UCSD-AML1 (cell line): ENCODE measurements around the gene DIDO1.

Experiments
- DNase-seq: peaks from one replicate; lab custom pipeline; 2025; ENCODE audit not compliant: unreplicated experiment; lab: John Stamatoyannopoulos, UW

DIDO1 gene

GRCh38 chr20:62837790-62838127 is 88.5 kb downstream of the DIDO1 start:
- DNase-seq = no peak

DNA sequence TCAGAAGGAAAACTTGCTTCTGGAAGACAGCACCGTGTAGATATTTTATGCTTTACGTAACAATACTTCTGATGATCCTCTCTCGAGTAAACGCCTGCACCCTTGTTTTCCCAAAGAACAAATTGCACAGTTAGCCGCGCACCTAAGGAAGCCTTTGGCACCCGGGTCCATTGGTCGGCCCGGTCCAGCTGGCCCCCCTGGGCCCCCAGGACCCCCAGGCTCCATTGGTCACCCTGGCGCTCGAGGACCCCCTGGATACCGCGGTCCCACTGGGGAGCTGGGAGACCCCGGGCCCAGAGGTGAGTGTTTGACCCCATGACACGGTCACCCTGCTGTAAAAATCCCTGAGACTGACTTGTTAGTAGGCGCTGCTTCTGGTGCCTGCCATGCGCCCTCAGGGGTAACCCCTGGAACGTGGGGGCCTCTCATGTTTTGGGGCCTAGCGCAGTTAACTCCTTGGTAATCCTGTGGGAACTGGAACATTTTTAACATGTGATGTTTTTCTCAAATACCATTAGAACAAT is 89.3 kb downstream of the DIDO1 start:
- no peak for DNase-seq

GRCh38 chr20:62835931-62836861 is 90.1 kb downstream of the DIDO1 start:
- no peak for DNase-seq

GRCh38 chr20:62834967-62835730 is 91.2 kb downstream of the DIDO1 start:
- no peak for DNase-seq

DNA sequence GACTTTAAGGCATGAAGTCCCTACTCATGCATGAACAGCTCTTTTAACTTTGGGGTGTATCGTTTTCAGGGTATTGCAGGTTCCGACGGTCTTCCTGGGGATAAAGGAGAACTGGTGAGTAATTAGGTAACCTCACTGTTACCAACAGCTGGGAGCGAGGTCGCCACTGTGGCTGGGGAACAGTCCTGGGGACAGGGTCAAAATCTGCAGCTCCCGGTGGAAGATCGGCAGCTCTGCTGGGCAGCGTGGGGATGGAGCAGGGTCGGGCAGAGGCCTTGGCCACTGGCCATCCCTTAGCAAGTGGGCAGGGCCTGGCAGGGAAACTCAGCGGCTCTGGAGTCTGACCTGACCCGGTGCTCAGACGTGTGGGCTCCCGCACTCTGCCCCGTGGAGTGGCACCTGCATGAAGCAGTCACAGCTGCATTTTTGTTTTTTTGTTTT is 93.3 kb downstream of the DIDO1 start:
- DNase-seq = no peak

DNA sequence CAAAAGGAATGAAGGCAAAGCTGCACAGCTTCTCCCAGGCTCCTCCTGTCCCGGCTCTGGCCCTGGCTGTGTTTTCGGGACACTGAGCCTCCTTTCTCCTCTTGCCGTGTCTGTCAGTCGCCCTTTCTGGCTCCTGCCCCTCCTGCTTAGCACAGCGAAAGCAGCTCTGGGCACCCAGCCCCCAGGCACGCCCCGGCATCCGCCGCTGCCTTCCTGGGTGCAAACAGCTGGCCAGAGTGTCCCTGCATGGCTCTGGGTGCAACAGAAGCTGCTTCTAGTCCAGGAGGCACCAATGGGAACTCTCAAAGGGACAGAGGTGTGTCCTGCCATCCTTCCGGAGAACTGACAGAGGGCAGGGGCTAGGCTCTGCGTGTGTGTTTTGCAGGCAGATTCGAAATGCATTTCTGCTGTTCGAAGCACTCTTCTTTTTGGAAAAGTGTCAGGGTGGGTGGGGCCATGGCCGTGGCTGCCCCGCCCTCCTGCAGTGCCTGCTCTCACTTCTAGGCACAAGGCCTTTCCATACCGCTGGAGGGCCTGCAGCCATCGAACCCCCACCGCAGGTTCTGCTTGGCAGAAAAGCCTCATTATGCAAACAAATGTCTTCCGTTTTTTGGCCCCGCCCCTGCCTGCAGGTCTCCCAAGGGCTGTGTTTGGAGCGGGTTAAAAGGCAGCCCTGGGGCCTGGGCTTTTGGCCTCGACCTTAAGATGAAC is 93.9 kb downstream of the DIDO1 start:
- DNase-seq = peak; percentile 80

GRCh38 chr20:62831854-62832211 is 94.5 kb downstream of the DIDO1 start:
- DNase-seq = no peak

- DNase-seq = no peak
These were observed 94.9 kb downstream of the DIDO1 start for GRCh38 chr20:62831361-62831788.

DNA sequence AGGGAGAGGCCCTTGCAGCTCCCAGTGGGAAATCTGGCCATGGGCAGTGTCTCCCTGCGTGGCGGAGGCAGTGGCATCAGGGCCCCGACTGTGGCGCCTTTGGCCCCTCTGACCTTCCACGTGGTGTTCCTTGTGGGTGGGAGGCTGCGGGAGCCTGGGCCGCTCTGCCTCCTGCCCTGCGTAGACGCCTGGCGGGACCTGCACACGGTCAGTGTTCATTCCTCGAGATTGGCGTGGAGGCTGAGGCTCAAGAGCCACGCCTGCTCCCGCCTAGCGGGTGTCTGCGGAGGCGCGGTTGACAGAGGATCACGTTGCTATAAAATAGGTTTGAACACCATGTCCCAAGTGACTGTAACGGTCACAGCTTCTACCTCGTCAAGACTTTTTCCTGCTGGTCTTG is 95.5 kb downstream of the DIDO1 start:
- DNase-seq = no peak

GRCh38 chr20:62830251-62830650 is 96.1 kb downstream of the DIDO1 start:
- no peak for DNase-seq

DNA sequence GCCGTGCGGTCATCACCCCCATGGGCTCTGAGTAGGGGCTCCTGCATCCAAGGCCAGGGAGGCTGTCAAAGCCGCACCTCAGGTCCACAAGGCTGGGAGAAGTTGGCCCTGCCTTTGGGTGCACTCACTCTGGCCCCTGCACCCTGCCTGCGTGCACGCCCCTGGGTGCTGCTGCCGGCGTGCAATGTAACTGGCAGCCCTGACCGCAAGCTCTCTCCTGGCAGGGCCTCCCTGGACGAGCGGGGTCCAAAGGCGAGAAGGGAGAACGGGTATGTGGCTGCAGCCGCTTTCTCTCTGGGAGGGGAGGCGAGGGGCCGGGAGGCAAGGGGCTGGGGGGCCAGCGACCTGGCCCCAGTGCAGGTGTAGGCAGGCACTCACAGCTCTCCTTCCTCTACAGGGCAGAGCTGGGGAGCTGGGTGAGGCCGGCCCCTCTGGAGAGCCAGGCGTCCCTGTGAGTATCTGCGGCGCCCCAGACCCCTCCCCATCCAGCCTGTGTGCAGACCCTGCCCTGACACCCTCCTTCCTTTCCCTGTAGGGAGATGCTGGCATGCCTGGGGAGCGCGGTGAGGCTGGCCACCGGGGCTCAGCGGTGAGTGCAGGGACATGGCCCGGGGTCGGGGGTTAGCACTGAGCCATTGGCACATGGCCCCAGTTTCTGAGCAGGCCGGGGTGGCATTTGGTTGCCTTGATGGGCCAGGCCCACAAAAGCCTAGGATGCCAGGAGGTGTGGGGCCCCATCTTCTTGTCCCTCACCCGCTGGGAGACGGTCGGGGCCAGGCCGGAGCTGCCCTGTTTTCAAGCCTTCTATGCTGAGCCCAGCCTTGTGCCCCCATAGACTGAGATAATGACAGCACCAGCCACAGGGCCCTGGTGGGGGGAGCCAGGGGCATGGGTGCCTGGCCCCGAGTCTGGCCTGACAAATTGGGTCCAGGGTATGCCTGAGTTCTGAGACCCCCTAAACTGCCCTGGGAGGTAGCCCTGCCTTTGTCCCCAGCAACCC is 96.8 kb downstream of the DIDO1 start:
- DNase-seq = no peak

GRCh38 chr20:62828511-62829230 is 97.6 kb downstream of the DIDO1 start:
- DNase-seq = no peak

DNA sequence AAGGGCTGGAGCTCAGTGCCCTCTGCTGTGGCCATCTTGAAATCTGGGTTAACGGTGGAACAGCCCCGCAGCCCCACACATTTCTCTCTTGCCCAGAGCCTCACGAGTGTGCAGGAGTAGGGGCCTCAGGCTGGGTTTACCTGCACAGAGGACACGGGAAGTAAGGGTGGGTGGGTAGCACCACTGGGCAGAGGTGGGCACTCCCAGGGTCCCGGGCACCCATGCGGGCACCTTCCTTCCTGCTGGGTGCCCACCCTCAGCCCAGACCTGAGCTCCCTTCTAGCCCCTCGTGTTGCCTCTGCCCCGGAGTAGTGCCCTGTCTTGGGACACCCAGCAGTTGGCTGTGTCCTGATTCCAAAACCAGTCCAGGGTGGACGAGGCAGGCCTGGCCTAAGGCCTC is 98.3 kb downstream of the DIDO1 start:
- no peak for DNase-seq
